Loucy (cell line): ENCODE measurements around the gene TRAPPC14.
"Not testable (repeated sequence)": the region's sequence is repeated elsewhere in the genome, so short reads cannot be mapped to it uniquely, and the experiment has no call there.

Experiments
- EZH2phosphoT487 ChIP-seq: fragments of 200-600 bp; IDR thresholded peaks from 2 replicates; pipeline ENCODE4 v1.6.1; 2018; ENCODE audit warnings: antibody characterized with exemption, mild to moderate bottlenecking, moderate library complexity, borderline replicate concordance
- TF ChIP-seq, protein P1 (sequence below): fragments of 200-600 bp; sonication (generic); conservative IDR thresholded peaks from 2 replicates; pipeline ENCODE4 v1.5.1; 2014; ENCODE audit warnings: mild to moderate bottlenecking, antibody characterized with exemption, low read length

DNA sequence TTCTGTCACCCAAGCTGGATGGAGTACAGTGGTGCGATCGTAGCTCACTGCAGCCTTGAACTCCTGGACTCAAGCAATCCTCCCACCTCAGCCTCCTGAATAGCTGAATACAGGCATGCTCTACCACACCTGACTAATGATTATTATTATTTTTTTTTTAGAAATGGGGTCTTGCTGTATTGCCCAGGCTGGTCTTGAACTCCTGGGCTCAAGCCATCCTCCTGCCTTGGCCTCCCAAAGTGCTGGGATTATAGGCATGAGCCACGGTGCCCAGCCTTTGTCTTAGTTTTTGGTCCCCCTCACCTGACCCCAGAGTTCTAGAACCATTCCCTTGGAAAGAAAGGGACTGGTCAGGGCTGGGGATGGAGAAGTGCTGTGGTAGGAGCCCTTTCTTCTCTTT is 21.6 kb upstream of the TRAPPC14 start:
- TF ChIP-seq, protein P1, sequence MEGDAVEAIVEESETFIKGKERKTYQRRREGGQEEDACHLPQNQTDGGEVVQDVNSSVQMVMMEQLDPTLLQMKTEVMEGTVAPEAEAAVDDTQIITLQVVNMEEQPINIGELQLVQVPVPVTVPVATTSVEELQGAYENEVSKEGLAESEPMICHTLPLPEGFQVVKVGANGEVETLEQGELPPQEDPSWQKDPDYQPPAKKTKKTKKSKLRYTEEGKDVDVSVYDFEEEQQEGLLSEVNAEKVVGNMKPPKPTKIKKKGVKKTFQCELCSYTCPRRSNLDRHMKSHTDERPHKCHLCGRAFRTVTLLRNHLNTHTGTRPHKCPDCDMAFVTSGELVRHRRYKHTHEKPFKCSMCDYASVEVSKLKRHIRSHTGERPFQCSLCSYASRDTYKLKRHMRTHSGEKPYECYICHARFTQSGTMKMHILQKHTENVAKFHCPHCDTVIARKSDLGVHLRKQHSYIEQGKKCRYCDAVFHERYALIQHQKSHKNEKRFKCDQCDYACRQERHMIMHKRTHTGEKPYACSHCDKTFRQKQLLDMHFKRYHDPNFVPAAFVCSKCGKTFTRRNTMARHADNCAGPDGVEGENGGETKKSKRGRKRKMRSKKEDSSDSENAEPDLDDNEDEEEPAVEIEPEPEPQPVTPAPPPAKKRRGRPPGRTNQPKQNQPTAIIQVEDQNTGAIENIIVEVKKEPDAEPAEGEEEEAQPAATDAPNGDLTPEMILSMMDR, result not testable (repeated sequence)
- TF ChIP-seq EZH2phosphoT487, result not testable (repeated sequence)
